ENCODE data around the gene PPIF.

The PPIF gene

DNA sequence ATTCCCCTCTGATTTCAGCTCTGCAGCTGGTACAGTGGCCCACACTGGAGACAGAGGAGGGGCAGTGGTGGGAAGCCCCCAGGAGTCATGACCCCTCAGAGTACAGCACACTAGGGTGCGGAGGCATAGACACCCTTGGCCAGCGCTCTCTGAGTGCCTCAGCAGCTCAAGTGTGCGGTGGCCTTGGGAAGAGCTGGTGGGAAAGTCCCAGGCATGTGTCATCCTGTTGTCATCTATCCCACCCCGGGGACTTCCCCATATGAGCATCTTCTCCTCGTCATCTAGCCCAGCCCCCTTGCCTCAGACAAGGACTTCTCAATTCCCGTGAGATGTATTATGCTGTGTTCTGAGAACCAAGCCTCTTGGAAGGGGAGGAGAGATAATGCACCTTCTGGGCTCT is 15.6 kb upstream of the PPIF start:
- TF ChIP-seq GATA3 (IDR thresholded peaks at IDR 0.05; ENCODE audit: low read depth, low read length) (no peak), GATA2 (IDR thresholded peaks at IDR 0.05; ENCODE audit: low read depth, low read length) (no peak)

DNA sequence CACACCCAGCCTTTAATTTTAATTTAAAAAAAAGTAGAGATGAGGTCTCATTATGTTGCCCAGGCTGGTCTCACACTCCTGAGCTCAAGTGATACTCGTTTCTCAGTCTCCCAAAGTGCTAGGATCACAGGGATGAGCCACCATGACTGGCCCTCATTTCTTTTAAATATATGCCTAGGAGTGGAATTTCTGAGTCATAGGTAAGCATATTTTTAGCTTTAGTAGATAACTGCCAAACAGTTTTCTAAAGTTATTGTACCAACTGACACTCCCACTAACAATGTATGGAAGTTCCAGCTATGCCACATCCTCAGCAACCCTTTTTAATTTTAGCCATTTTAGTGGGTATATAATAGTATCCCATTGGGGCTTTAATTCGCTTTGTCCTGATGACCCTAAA is 13.8 kb upstream of the PPIF start:
- TF ChIP-seq GATA2 (IDR thresholded peaks at IDR 0.05; ENCODE audit: low read depth, low read length) = no peak
- no peak for TF ChIP-seq GATA3 (IDR thresholded peaks at IDR 0.05; ENCODE audit: low read depth, low read length)

GRCh38 chr10:79334573-79334972 is 12.7 kb upstream of the PPIF start:
- TF ChIP-seq GATA2 (IDR thresholded peaks at IDR 0.05; ENCODE audit: low read depth, low read length) (no peak), GATA3 (IDR thresholded peaks at IDR 0.05; ENCODE audit: low read depth, low read length) (no peak)

- TF ChIP-seq GATA2 (IDR thresholded peaks at IDR 0.05; ENCODE audit: low read depth, low read length) (no peak), GATA3 (IDR thresholded peaks at IDR 0.05; ENCODE audit: low read depth, low read length) (no peak)
Measured at GRCh38 chr10:79335094-79335469, 12.2 kb upstream of the PPIF start.

DNA sequence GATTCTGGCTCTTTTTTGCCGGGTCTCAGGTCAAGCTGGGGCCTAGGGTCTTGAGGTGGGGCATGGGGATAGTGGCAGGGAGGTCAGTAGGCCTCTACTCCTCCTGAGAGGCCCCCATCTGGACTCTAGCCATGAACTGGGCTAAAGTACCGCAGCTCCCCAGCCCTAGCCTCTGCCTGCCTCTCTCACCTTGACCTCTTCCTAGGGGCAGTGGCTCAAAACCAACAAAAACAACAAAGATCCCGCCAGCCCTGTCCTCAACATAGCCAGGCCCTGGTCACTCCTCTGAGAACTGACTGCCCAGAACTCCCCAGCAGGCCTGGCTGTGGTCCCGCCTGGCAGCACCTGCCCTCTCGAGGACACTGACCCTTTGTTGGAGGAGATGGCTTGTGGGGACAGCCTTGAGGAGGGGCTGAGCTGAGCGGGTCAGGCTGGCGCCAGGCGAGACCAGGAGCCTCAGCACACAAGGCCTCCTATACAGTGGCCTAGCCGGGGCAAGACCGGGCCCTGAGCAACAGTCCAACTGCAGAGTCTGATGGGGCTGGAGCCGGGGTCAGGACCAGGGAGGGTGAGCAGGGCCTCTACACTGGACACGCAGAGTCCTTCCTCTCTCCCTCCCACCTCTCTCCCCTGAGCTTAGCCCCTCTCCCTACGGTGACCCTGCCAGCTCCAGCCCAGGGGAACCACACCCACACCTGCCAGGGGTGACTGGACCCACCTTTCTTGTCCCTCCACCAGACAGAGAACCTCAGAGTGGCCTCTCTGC is 11.6 kb upstream of the PPIF start:
- TF ChIP-seq GATA2 (IDR thresholded peaks at IDR 0.05; ENCODE audit: low read depth, low read length) (no peak), GATA3 (IDR thresholded peaks at IDR 0.05; ENCODE audit: low read depth, low read length) (no peak)

DNA sequence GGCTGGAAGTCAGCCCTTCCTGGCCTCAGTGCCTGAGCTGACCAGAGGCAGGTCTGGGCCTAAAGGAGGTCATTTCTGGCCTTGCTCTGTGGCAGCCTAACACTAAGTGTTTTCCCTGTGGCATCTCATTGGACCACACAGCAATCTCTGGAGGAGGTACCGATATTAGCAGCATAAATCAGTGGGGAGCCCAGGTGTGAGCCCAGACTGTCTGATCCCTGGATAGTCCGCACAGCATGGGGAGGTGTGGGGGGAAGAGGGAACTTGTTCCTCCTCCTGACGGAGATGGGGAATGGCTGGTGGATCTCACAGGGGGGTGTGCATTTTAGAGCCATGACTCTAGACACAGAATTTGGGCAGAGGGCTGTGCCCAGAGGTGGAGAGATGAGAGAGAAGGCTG is 11.0 kb upstream of the PPIF start:
- TF ChIP-seq GATA3 (IDR thresholded peaks at IDR 0.05; ENCODE audit: low read depth, low read length) (no peak), GATA2 (IDR thresholded peaks at IDR 0.05; ENCODE audit: low read depth, low read length) (no peak)

DNA sequence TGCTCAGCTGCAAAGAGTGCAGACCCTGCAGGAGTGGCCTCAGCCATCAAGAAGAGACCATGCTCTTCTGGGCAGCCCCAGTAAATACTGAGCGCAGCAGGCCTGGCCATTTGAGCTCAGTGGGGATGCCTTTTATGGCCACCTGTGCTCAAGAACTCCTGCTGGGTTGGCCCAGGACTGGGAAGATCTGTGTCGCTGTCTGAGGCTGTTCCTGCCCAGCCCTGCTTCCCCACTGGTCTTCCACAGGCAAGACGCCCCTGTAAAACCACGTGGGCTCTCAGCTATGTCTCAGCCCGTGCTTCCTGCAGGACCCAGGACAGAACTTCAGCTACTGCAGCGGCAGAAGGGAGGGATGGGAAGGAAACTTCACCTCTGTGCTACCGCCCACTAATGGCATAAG is 10.5 kb upstream of the PPIF start:
- TF ChIP-seq GATA2 (IDR thresholded peaks at IDR 0.05; ENCODE audit: low read depth, low read length) = no peak

DNA sequence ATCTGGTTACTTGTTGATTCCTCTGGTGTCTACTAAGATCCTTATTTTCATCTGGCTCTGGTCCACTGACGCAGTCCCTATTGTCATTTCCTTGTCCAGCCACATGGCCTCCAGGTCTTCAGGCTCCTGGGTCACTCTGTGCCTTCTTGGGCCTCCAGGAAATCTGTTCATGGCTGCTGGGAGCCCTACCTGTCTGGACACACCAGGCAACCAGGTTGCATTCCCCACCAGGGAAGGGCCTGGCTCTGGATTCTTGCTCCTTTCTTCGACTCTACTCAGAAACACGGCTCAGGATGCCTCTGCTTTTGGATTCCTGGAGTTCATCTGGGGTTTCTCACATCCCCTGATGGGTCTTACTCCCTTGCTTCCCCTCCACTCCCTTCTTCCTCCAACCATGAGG is 8.0 kb upstream of the PPIF start:
- no peak for TF ChIP-seq GATA3 (IDR thresholded peaks at IDR 0.05; ENCODE audit: low read depth, low read length)
- no peak for TF ChIP-seq GATA2 (IDR thresholded peaks at IDR 0.05; ENCODE audit: low read depth, low read length)

DNA sequence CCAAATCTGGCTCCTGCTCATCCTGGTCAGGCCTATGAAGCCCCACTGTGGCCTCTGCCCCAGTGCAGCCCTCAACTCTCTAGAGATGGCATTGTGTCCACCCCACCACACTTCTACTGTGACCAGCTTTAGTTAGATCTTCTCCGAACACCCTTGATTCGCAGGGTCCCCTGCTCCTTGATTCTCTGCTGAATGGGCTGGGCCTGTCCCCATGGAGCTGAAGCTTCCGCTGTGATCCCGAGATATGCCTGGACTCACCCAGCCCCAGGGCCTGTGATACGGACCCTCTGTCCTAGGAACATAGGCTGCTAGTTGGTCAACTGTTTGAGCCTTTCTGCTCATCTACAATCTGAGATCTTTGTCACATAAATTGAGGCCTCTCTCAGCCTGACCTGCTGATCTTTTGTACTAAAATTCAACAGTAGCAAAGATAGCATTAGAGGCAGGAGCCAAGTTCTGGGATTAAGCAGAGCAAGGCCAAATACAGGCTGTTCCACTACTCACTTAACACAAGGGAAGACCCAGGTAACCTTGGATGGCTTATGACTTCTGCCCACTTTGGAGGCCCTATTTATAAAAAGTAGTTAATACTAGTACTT is 6.5 kb upstream of the PPIF start:
- TF ChIP-seq GATA2 (IDR thresholded peaks at IDR 0.05; ENCODE audit: low read depth, low read length) = no peak
- TF ChIP-seq GATA3 (IDR thresholded peaks at IDR 0.05; ENCODE audit: low read depth, low read length) = no peak

DNA sequence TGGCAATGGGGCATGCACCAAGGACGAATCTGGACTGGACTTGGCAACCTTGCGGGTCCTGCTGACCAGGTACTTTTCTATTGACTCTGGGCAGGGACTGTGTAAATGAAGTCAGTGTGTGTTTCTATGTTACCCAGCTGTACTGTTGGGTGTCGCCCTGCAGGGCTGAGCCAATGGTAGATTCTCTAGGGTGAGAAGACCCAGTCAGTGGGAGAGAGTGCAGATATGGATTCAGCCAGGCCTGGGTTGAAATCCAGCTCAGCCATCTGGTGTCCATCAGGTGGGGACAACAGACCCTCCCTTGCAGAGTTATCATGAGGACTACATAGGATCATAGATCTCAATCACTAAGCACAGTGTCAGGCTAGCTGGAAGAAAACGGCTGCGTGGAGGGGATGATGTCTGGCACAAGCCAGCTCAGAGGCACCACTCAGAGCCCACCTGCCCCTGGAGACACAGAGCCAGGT is 4.9 kb upstream of the PPIF start:
- no peak; the same call in 1 of the 2 replicates for TF ChIP-seq GATA3 (IDR thresholded peaks at IDR 0.05; ENCODE audit: low read depth, low read length)
- peak; percentile 82 for TF ChIP-seq GATA2 (IDR thresholded peaks at IDR 0.05; ENCODE audit: low read depth, low read length)

- TF ChIP-seq GATA3 (IDR thresholded peaks at IDR 0.05; ENCODE audit: low read depth, low read length) (no peak), GATA2 (IDR thresholded peaks at IDR 0.05; ENCODE audit: low read depth, low read length) (no peak)
Measured at GRCh38 chr10:79342811-79343561, 4.3 kb upstream of the PPIF start.

DNA sequence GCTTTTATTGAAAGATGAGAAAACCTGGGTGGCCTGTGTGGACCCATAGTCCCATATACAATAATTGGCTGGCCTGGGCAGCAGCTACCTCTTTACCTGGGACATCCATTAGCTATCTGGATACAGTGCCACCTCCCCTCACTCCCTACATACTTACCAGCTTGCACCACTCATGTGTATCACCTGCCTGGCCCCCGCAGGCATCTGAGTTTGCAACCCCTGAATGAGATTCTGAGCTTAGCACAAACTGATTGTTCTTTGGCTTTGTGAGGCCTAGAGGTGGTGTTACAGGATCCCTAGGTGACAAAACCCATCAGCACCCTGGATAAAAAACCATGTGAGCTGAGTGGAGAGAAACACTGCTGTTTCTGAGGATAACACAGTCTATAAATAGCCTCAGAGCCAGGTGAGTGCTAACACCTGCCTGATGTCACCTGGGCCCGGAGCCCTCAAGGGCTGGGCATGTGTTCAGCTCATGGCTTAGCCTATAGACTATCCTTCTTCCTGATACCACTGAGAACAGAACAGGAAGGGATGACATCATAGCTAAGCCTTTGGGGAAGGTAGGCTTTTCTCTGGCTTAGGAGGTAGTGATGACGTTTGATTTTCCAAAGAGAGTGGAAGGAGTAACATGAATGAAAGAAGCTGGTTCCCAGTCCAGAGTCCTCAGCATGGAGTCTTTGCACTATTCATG is 2.6 kb upstream of the PPIF start:
- TF ChIP-seq GATA2 (IDR thresholded peaks at IDR 0.05; ENCODE audit: low read depth, low read length) = no peak
- no peak for TF ChIP-seq GATA3 (IDR thresholded peaks at IDR 0.05; ENCODE audit: low read depth, low read length)

GRCh38 chr10:79345241-79346011 is 1.8 kb upstream of the PPIF start:
- no peak for TF ChIP-seq GATA2 (IDR thresholded peaks at IDR 0.05; ENCODE audit: low read depth, low read length)
- no peak for TF ChIP-seq GATA3 (IDR thresholded peaks at IDR 0.05; ENCODE audit: low read depth, low read length)

DNA sequence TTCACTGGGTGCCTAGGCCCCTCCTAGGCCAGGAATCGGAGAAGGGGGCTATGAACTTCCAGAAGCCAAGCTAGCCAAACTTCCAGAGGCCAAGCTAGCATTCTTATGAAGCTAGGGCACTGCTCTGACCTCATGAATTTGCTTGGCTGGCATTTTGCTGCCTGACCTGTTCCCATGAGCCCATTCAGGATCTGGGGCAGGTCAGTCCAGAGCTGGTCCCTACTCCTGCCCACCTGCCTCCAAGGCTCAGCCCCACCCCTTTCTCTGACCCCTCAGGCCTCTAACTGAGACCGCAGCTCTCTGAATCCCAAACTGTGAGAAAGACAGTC is 1.3 kb upstream of the PPIF start:
- TF ChIP-seq GATA2 (IDR thresholded peaks at IDR 0.05; ENCODE audit: low read depth, low read length) (no peak), GATA3 (IDR thresholded peaks at IDR 0.05; ENCODE audit: low read depth, low read length) (no peak)
